H1 (cell line): ENCODE results near the gene MRGPRX2. TPM values are rescaled to one million over a fixed set of nuclear protein-coding genes. Genes with fewer than 3 reads are reported as not detected.
A peak's percentile ranks its signal among the peaks of the same experiment; 100 is the strongest.

Source experiments
- CTCF ChIA-PET: fragments of 300-600 bp; sonication (Branson Sonifier 250); formaldehyde crosslinking; loops from one replicate; lab custom pipeline; 2021; ENCODE audit not compliant: partially characterized antibody; lab: Charles Lee
- POLR2A ChIA-PET: fragments of 300-600 bp; sonication (Branson Sonifier 250); formaldehyde crosslinking; loops from one replicate; lab custom pipeline; 2021; ENCODE audit warnings: inconsistent platforms; ENCODE audit not compliant: partially characterized antibody; lab: Charles Lee
- DNase-seq, 2 experiments: peaks; one replicate each; pipeline versions ENCODE4 v3.0.0 to v3.0.0-alpha.2; 2010 to 2022; ENCODE audit warnings: low spot score in 2 of 2, low read depth in 1 of 2, mixed read lengths in 1 of 2
- FAIRE-seq: peaks from 2 replicates; lab custom pipeline; 2011; peaks lifted over from hg19 to GRCh38; lab: Jason Lieb, UNC
- H2AFZ ChIP-seq: 2 replicates; pipeline ENCODE4 v1.8.1; 2012; ENCODE audit warnings: low read length, inconsistent platforms
- H2AK5ac ChIP-seq: 2 replicates; pipeline ENCODE4 v1.6.1; 2013; ENCODE audit warnings: low read depth, low read length
- H2BK120ac ChIP-seq: replicated peaks from 2 replicates; pipeline ENCODE3; 2013; ENCODE audit warnings: low read depth, low read length, inconsistent platforms
- H2BK12ac ChIP-seq: 2 replicates; pipeline ENCODE4 v1.6.1; 2013; ENCODE audit warnings: low read depth, low read length
- H2BK15ac ChIP-seq: 2 replicates; pipeline ENCODE4 v1.6.1; 2013; ENCODE audit warnings: low read length
- H2BK20ac ChIP-seq: 2 replicates; pipeline ENCODE4 v1.6.1; 2013; ENCODE audit warnings: low read length
- H2BK5ac ChIP-seq: 2 replicates; pipeline ENCODE4 v1.6.1; 2013; ENCODE audit warnings: low read depth, low read length
- H3K14ac ChIP-seq: 2 replicates; pipeline ENCODE4 v1.6.1; 2013; ENCODE audit warnings: inconsistent platforms; ENCODE audit not compliant: insufficient read length
- H3K18ac ChIP-seq: 2 replicates; pipeline ENCODE4 v1.6.1; 2013; ENCODE audit warnings: low read length; ENCODE audit errors: extremely low read depth
- H3K23ac ChIP-seq: 2 replicates; pipeline ENCODE4 v1.6.1; 2013; ENCODE audit warnings: inconsistent platforms; ENCODE audit not compliant: insufficient read length
- H3K23me2 ChIP-seq: 2 replicates; pipeline ENCODE4 v1.6.1; 2013; ENCODE audit warnings: low read depth, low read length
- H3K27ac ChIP-seq: 2 replicates; pipeline ENCODE4 v1.6.1; 2011; ENCODE audit warnings: low read depth, low read length, inconsistent platforms
- H3K27me3 ChIP-seq, 4 experiments: replicated peaks in 1 of 4; 1 replicate in 1 of 4; 2 replicates in 3 of 4; pipeline versions ENCODE4 v1.6.1 to v1.8.1; 2011 to 2013; ENCODE audit warnings: low read length in 3 of 4, mild to moderate bottlenecking in 3 of 4, inconsistent platforms in 2 of 4, mixed read lengths in 2 of 4, moderate library complexity in 1 of 4; ENCODE audit not compliant: control insufficient read depth in 3 of 4, insufficient read depth in 3 of 4; ENCODE audit errors: extremely low read depth in 1 of 4
- H3K36me3 ChIP-seq, 4 experiments: 2 replicates each; pipeline versions ENCODE4 v1.6.1 to v1.8.1; 2011 to 2013; ENCODE audit warnings: mild to moderate bottlenecking in 4 of 4, low read length in 3 of 4, moderate library complexity in 2 of 4, control low read depth in 1 of 4, inconsistent platforms in 1 of 4; ENCODE audit not compliant: insufficient read depth in 4 of 4, control insufficient read depth in 2 of 4
- H3K4ac ChIP-seq: replicated peaks from 2 replicates; pipeline ENCODE3; 2013; ENCODE audit warnings: low read length, low read depth, mixed read lengths, inconsistent platforms; ENCODE audit not compliant: insufficient read length
- H3K4me1 ChIP-seq, 4 experiments: replicated peaks in 1 of 4; 1 replicate in 1 of 4; 2 replicates in 3 of 4; pipeline versions ENCODE4 v1.6.1 to v1.8.1; 2011 to 2013; ENCODE audit warnings: low read length in 3 of 4, inconsistent platforms in 2 of 4, mixed read lengths in 1 of 4; ENCODE audit not compliant: insufficient read depth in 4 of 4, control insufficient read depth in 3 of 4
- H3K4me2 ChIP-seq, 2 experiments: 2 replicates each; pipeline versions ENCODE4 v1.6.1 to v1.8.1; 2011 to 2013; ENCODE audit warnings: low read depth in 2 of 2, low read length in 2 of 2, control low read depth in 1 of 2, inconsistent platforms in 1 of 2, mild to moderate bottlenecking in 1 of 2; ENCODE audit not compliant: insufficient read depth in 1 of 2
- H3K4me3 ChIP-seq, 4 experiments: fragments of 200-600, 300-600 bp in 1 of 4; sonication (generic), shearing (Covaris generic), sonication (Bioruptor Twin) in 1 of 4; 2 replicates each; pipeline versions ENCODE4 v1.5.1 to v1.8.1; 2011 to 2016; ENCODE audit warnings: low read length in 4 of 4, low read depth in 3 of 4, control low read depth in 2 of 4, inconsistent platforms in 2 of 4, mild to moderate bottlenecking in 2 of 4, mixed read lengths in 1 of 4, moderate library complexity in 1 of 4; ENCODE audit not compliant: insufficient read depth in 2 of 4; ENCODE audit errors: extremely low read depth in 1 of 4
- H3K56ac ChIP-seq: replicated peaks from 2 replicates; pipeline ENCODE3; 2013; ENCODE audit warnings: low read depth, mild to moderate bottlenecking, mixed read lengths, low read length, inconsistent platforms; ENCODE audit not compliant: insufficient read length
- H3K79me1 ChIP-seq: 2 replicates; pipeline ENCODE4 v1.6.1; 2013; ENCODE audit warnings: low read depth, low read length, control low read depth
- H3K79me2 ChIP-seq, 2 experiments: 2 replicates each; pipeline versions ENCODE4 v1.6.1 to v1.8.1; 2012 to 2013; ENCODE audit warnings: low read length in 2 of 2, mild to moderate bottlenecking in 2 of 2, inconsistent platforms in 1 of 2; ENCODE audit not compliant: insufficient read depth in 2 of 2, control insufficient read depth in 1 of 2
- H3K9ac ChIP-seq, 4 experiments: replicated peaks in 1 of 4; 1 replicate in 1 of 4; 2 replicates in 3 of 4; pipeline versions ENCODE4 v1.6.1 to v1.8.1; 2011 to 2013; ENCODE audit warnings: low read depth in 3 of 4, low read length in 3 of 4, control low read depth in 2 of 4, mild to moderate bottlenecking in 2 of 4, moderate library complexity in 2 of 4, inconsistent platforms in 1 of 4; ENCODE audit errors: extremely low read depth in 1 of 4
- H3K9me3 ChIP-seq, 2 experiments: 2 replicates each; pipeline versions ENCODE4 v1.6.1 to v1.8.1; 2012 to 2013; ENCODE audit warnings: mild to moderate bottlenecking in 2 of 2, moderate library complexity in 2 of 2, control low read depth in 1 of 2, inconsistent platforms in 1 of 2, low read depth in 1 of 2, low read length in 1 of 2, mixed read lengths in 1 of 2; ENCODE audit not compliant: insufficient read depth in 2 of 2
- H4K20me1 ChIP-seq, 2 experiments: replicated peaks in 1 of 2; 2 replicates each; pipeline versions ENCODE3 to v1.8.1; 2011 to 2013; ENCODE audit warnings: inconsistent platforms in 2 of 2, low read length in 2 of 2, mild to moderate bottlenecking in 1 of 2; ENCODE audit not compliant: insufficient read depth in 2 of 2, control insufficient read depth in 1 of 2
- H4K5ac ChIP-seq: 2 replicates; pipeline ENCODE4 v1.6.1; 2013; ENCODE audit warnings: low read length, low read depth, mixed read lengths, inconsistent platforms; ENCODE audit not compliant: insufficient read length
- H4K8ac ChIP-seq: 2 replicates; pipeline ENCODE4 v1.8.0; 2013; ENCODE audit warnings: mild to moderate bottlenecking, moderate library complexity, low read length, inconsistent platforms; ENCODE audit not compliant: insufficient read depth; ENCODE audit errors: extremely low read depth
- H4K91ac ChIP-seq: replicated peaks from 2 replicates; pipeline ENCODE3; 2013; ENCODE audit warnings: low read length, mixed read lengths, inconsistent platforms; ENCODE audit not compliant: insufficient read length
- JUN ChIP-seq: IDR thresholded peaks from 2 replicates; pipeline ENCODE4 v1.6.1; 2011; ENCODE audit warnings: low read depth, mild to moderate bottlenecking, improper control_type of control experiment, low read length
- KDM5A ChIP-seq: fragments of 200-600 bp; IDR thresholded peaks from 2 replicates; pipeline ENCODE4 v1.7.1; 2012; ENCODE audit warnings: mild to moderate bottlenecking, low read length, inconsistent platforms, mixed read lengths
- POLR2A ChIP-seq, 2 experiments: IDR thresholded peaks; 1 replicate in 1 of 2; 2 replicates in 1 of 2; pipeline ENCODE4 v1.6.1; 2011; ENCODE audit warnings: low read depth in 2 of 2, low read length in 2 of 2, mild to moderate bottlenecking in 2 of 2; ENCODE audit errors: control extremely low read depth in 1 of 2
- POU5F1 ChIP-seq: IDR thresholded peaks from 2 replicates; pipeline ENCODE4 v1.6.1; 2011; ENCODE audit warnings: low read depth, mild to moderate bottlenecking, low read length, moderate library complexity
- WGBS, 2 experiments: shearing (Covaris generic) in 1 of 2; methylation state at CpG; one replicate each; pipeline versions ENCODE4 v1.1.6 to v1.1.7; 2013 to 2015; ENCODE audit warnings: low lambda C conversion rate in 2 of 2, mixed read lengths in 2 of 2, inconsistent platforms in 1 of 2, low coverage in 1 of 2, missing lambda C conversion rate in 1 of 2; ENCODE audit not compliant: insufficient replicate concordance in 2 of 2, insufficient coverage in 1 of 2, insufficient read length in 1 of 2; ENCODE audit errors: extremely low coverage in 1 of 2, missing lambda C conversion rate in 1 of 2; 5-methylcytosine and 5-hydroxymethylcytosine counted together
- polyA plus RNA-seq, 7 experiments: library from polyadenylated mRNA; depleted of rRNA in 3 of 7; stranded (reverse) in 5 of 7; unstranded in 2 of 7; fragments of >200 nt in 5 of 7; fragments of 200-250 nt in 2 of 7; gene quantifications; 1 replicate in 5 of 7; 2 replicates in 1 of 7; 4 replicates in 1 of 7; pipeline versions ENCODE4 v1.2.1 to v1.2.3, GENCODE V29; 2011 to 2013; ENCODE audit warnings: missing spikeins in 2 of 7, mixed read lengths in 2 of 7
- total RNA-seq: library from RNA; stranded (reverse); fragmentation: NEBNext Ultra II Directional; extraction: Animal tissue kit (Norgen Biotek cat#: 25700); gene quantifications from 2 replicates; pipeline ENCODE4 v1.2.1, GENCODE V29; 2021
- TF ChIP-seq, protein P1 (sequence below): IDR thresholded peaks from 2 replicates; pipeline ENCODE4 v1.6.1; 2012; ENCODE audit warnings: inconsistent platforms

Gene MRGPRX2
- total and polyA plus RNA-seq, 2 of the 8 experiments (the other 6 are each of a cell fraction or from before 2014, with no cell fraction given): not detected

DNA sequence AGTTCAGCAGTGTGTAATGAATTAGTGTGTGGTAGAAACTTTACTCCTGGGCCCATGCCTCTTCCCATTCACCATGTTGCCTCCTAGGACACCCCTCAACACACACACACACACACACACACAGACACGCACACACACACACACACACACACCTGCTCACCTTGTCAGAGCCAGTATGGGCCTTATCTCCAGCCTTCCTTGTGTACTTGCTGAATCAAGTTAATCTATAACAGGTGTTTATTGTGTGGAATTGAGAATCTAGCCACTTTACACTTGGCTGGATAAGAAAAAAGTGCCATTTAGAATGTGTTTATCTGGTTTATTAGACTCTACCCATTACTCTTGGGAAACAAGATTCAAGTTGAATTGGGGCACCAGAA is 42.0 kb upstream of the MRGPRX2 start:
- Histone ChIP-seq H3K18ac (no peak overlapping the region), H3K4me1 (peaks cover 0 to 7% (median 3%) of the 10 kb centered on the region in 4 experiments; a peak in 4 of 7 replicates)
- TF ChIP-seq JUN (no peak), KDM5A (no peak), POLR2A (IDR thresholded peaks at IDR 0.05; ENCODE audit: control extremely low read depth in 1 of 2, low read depth in 2 of 2, low read length in 2 of 2) (no peak), POU5F1 (no peak)
- TF ChIP-seq, protein P1, sequence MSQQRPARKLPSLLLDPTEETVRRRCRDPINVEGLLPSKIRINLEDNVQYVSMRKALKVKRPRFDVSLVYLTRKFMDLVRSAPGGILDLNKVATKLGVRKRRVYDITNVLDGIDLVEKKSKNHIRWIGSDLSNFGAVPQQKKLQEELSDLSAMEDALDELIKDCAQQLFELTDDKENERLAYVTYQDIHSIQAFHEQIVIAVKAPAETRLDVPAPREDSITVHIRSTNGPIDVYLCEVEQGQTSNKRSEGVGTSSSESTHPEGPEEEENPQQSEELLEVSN: no peak

More for the DNA sequence above, 42.0 kb upstream of the MRGPRX2 start:
- H2AK5ac ChIP-seq: no peak overlapping the region
- no peak overlapping the region for H4K8ac ChIP-seq
- FAIRE-seq (no peak), DNase-seq (no peak)
- no peak overlapping the region for H3K4me3 ChIP-seq
- no peak overlapping the region for H4K5ac ChIP-seq
- no peak overlapping the region for H2BK20ac ChIP-seq
- H3K14ac ChIP-seq: no peak overlapping the region
- H3K23me2 ChIP-seq: no peaks in the 10 kb centered on the region
- H3K4me2 ChIP-seq: no peak overlapping the region
- no peak overlapping the region for H3K27ac ChIP-seq
- no peak overlapping the region for H3K9ac ChIP-seq
- no peak overlapping the region for H2BK12ac ChIP-seq
- no peak overlapping the region for H2BK120ac ChIP-seq
- H3K27me3 ChIP-seq: no peaks in the 10 kb centered on the region
- H2AFZ ChIP-seq: no peak overlapping the region
- WGBS, 2 experiments: 67% methylated on average over 1 of the region's 1 CpG; no CpG with 5 or more reads in 1 of the 2 experiments
- H3K4ac ChIP-seq: no peak overlapping the region
- POLR2A ChIA-PET: no interaction called here
- no peak overlapping the region for H2BK15ac ChIP-seq
- no peaks in the 10 kb centered on the region for H3K79me1 ChIP-seq
- H3K36me3 ChIP-seq: no peaks in the 10 kb centered on the region; a peak in 1 of 8 replicates
- no peak overlapping the region for H3K23ac ChIP-seq
- no peaks in the 10 kb centered on the region for H3K79me2 ChIP-seq
- H2BK5ac ChIP-seq: no peak overlapping the region
- H4K91ac ChIP-seq: no peak overlapping the region
- H3K9me3 ChIP-seq: no peaks in the 10 kb centered on the region
- peak overlapping the region; percentile 2 for H3K56ac ChIP-seq
- no peaks in the 10 kb centered on the region for H4K20me1 ChIP-seq
- CTCF ChIA-PET: interaction anchor here (1.0 to 4.1 kb wide), 3 partner anchors 26 to 283 kb away, joined by 3 to 21 read pairs (median 4); no protein-coding TSS in a partner anchor
